IMR-90 (cell line): Measurements from ENCODE around the gene KRT79. TPM values are rescaled to one million over a fixed set of nuclear protein-coding genes. Genes with fewer than 3 reads are reported as not detected.
"Not testable (repeated sequence)": the region's sequence is repeated elsewhere in the genome, so short reads cannot be mapped to it uniquely, and the experiment has no call there.

ENCODE experiments used
- ATAC-seq: fragments of 200-7000 bp; cut with Tn5 transposase; 2 replicates; pipeline ENCODE4 v1.9.1; 2020; ENCODE audit warnings: low read depth, mild to moderate bottlenecking, moderate library complexity
- BruUV-seq: library from RNA; stranded (reverse); fragments of 400-500 nt; replicated peaks from 2 replicates; lab custom pipeline; 2021; lab: Mats Ljungman, UMichigan
- CTCF ChIA-PET: fragments of 300-600 bp; formaldehyde crosslinking; extraction: SDS; loops from one replicate; lab custom pipeline; 2021; ENCODE audit warnings: antibody characterized with exemption; lab: Yijun Ruan, JAX
- POLR2A ChIA-PET: fragments of 300-600 bp; sonication (Branson Sonifier 250); formaldehyde crosslinking; loops from one replicate; lab custom pipeline; 2022; ENCODE audit warnings: antibody characterized with exemption; ENCODE audit not compliant: unreplicated experiment; lab: Charles Lee
- DNase-seq: peaks from one replicate; pipeline ENCODE4 v3.0.0; 2013
- H2AFZ ChIP-seq: replicated peaks from 2 replicates; pipeline ENCODE3; 2013; ENCODE audit warnings: low read length, mild to moderate bottlenecking; ENCODE audit not compliant: poor library complexity
- H2AK5ac ChIP-seq: 2 replicates; pipeline ENCODE4 v1.6.1; 2013; ENCODE audit warnings: low read depth, low read length, inconsistent platforms
- H2AK9ac ChIP-seq: replicated peaks from 2 replicates; pipeline ENCODE3; 2013; ENCODE audit warnings: mild to moderate bottlenecking, low read depth, low read length, moderate library complexity; ENCODE audit not compliant: poor library complexity
- H2BK120ac ChIP-seq: 2 replicates; pipeline ENCODE4 v1.6.1; 2013; ENCODE audit warnings: low read depth, low read length, inconsistent platforms
- H2BK15ac ChIP-seq: 3 replicates; pipeline ENCODE4 v1.6.1; 2013; ENCODE audit warnings: low read depth, low read length, inconsistent platforms
- H2BK20ac ChIP-seq: 2 replicates; pipeline ENCODE4 v1.6.1; 2013; ENCODE audit warnings: low read depth, mild to moderate bottlenecking, inconsistent platforms, low read length, moderate library complexity
- H2BK5ac ChIP-seq: 2 replicates; pipeline ENCODE4 v1.6.1; 2013; ENCODE audit warnings: mild to moderate bottlenecking, low read depth, low read length, inconsistent platforms; ENCODE audit not compliant: poor library complexity, severe bottlenecking
- H3K14ac ChIP-seq: replicated peaks from 2 replicates; pipeline ENCODE4 v1.6.1; 2013; ENCODE audit warnings: low read depth, low read length, inconsistent platforms
- H3K18ac ChIP-seq: 2 replicates; pipeline ENCODE4 v1.6.1; 2013; ENCODE audit warnings: low read depth, low read length, control low read depth
- H3K23ac ChIP-seq: 2 replicates; pipeline ENCODE4 v1.6.1; 2013; ENCODE audit warnings: low read depth, low read length, inconsistent platforms
- H3K27ac ChIP-seq: 2 replicates; pipeline ENCODE4 v1.5.1; 2013; ENCODE audit warnings: mild to moderate bottlenecking, control low read depth, low read length; ENCODE audit not compliant: insufficient read depth
- H3K27me3 ChIP-seq: 2 replicates; pipeline ENCODE4 v1.6.1; 2013; ENCODE audit warnings: low read length; ENCODE audit not compliant: control insufficient read depth, insufficient read depth
- H3K36me3 ChIP-seq: 2 replicates; pipeline ENCODE4 v1.6.1; 2013; ENCODE audit warnings: low read length, mixed read lengths; ENCODE audit not compliant: control insufficient read depth, insufficient read depth
- H3K4ac ChIP-seq: 2 replicates; pipeline ENCODE4 v1.6.1; 2013; ENCODE audit warnings: low read depth, low read length, inconsistent platforms
- H3K4me1 ChIP-seq: 2 replicates; pipeline ENCODE4 v1.6.1; 2013; ENCODE audit warnings: low read length, mixed read lengths; ENCODE audit not compliant: control insufficient read depth, insufficient read depth
- H3K4me2 ChIP-seq: 2 replicates; pipeline ENCODE4 v1.6.1; 2013; ENCODE audit warnings: low read depth, mild to moderate bottlenecking, control low read depth, low read length, moderate library complexity
- H3K4me3 ChIP-seq: 2 replicates; pipeline ENCODE4 v1.5.1; 2013; ENCODE audit warnings: low read depth, mild to moderate bottlenecking, control low read depth, low read length, moderate library complexity; ENCODE audit not compliant: insufficient read depth
- H3K56ac ChIP-seq: 2 replicates; pipeline ENCODE4 v1.6.1; 2013; ENCODE audit warnings: low read length, inconsistent platforms; ENCODE audit not compliant: insufficient read depth; ENCODE audit errors: extremely low read depth
- H3K79me1 ChIP-seq, 2 experiments: 2 replicates each; pipeline ENCODE4 v1.6.1; 2013; ENCODE audit warnings: low read length in 2 of 2, inconsistent platforms in 1 of 2, low read depth in 1 of 2
- H3K9ac ChIP-seq: 2 replicates; pipeline ENCODE4 v1.6.1; 2013; ENCODE audit warnings: low read depth, low read length, control low read depth
- H3K9me1 ChIP-seq: 2 replicates; pipeline ENCODE4 v1.6.1; 2013; ENCODE audit warnings: low read length, inconsistent platforms; ENCODE audit not compliant: insufficient read depth
- H3K9me3 ChIP-seq: 2 replicates; pipeline ENCODE4 v1.6.1; 2013; ENCODE audit warnings: low read length; ENCODE audit not compliant: control insufficient read depth, insufficient read depth
- H4K20me1 ChIP-seq: 2 replicates; pipeline ENCODE4 v1.6.1; 2013; ENCODE audit warnings: low read length, inconsistent platforms; ENCODE audit not compliant: insufficient read depth
- H4K5ac ChIP-seq: 2 replicates; pipeline ENCODE4 v1.6.1; 2013; ENCODE audit warnings: mild to moderate bottlenecking, low read depth, low read length, control low read depth
- H4K8ac ChIP-seq, 2 experiments: 2 replicates each; pipeline ENCODE4 v1.6.1; 2013; ENCODE audit warnings: low read depth in 2 of 2, low read length in 2 of 2, control low read depth in 1 of 2, inconsistent platforms in 1 of 2
- H4K91ac ChIP-seq: 2 replicates; pipeline ENCODE4 v1.6.1; 2013; ENCODE audit warnings: low read depth, low read length, inconsistent platforms; ENCODE audit not compliant: insufficient read depth
- WGBS, 2 experiments: methylation state at CpG; one replicate each; pipeline versions ENCODE4 v1.1.5 to v1.1.7; 2013; ENCODE audit warnings: missing lambda C conversion rate in 2 of 2; ENCODE audit not compliant: insufficient read length in 1 of 2; ENCODE audit errors: extremely low coverage in 2 of 2; 5-methylcytosine and 5-hydroxymethylcytosine counted together
- dilution Hi-C: fragments of 300-500 bp; cut with HindIII; formaldehyde crosslinking; loops from one replicate; pipeline ENCODE4 v1.14.3; 2018; ENCODE audit warnings: low sequenced_read_pairs; ENCODE audit not compliant: unreplicated experiment
- in situ Hi-C: fragments of 300-500 bp; cut with MboI; formaldehyde crosslinking; loops from 3 replicates; pipeline ENCODE4 v1.14.3; 2019; ENCODE audit warnings: low sequenced_read_pairs, inconsistent platforms, mixed read lengths
- intact Hi-C: fragments of 100-400 bp; cut with micrococcal nuclease; formaldehyde crosslinking; loops from 2 replicates; pipeline ENCODE4 v1.10.0; 2022
- polyA plus RNA-seq, 3 experiments: library from polyadenylated mRNA; depleted of rRNA; stranded (reverse); fragments of >200 nt; gene quantifications; 2 replicates each; pipeline ENCODE4 v1.2.3, GENCODE V29; 2012; ENCODE audit warnings: low replicate concordance in 1 of 3
- total RNA-seq: library from RNA; depleted of rRNA; stranded (reverse); fragments of >200 nt; gene quantifications from 2 replicates; pipeline ENCODE4 v1.2.3, GENCODE V29; 2012

KRT79 gene
- total and polyA plus RNA-seq, 2 of the 4 experiments (the other 2 are of a cell fraction): under 0.01 to 0.24 TPM

- H3K27me3 ChIP-seq: peaks cover 32% of the 10 kb centered on the region
- H4K91ac ChIP-seq, H3K79me1 ChIP-seq, in situ Hi-C loops, H3K4me1 ChIP-seq, H3K9me3 ChIP-seq, intact Hi-C loops, dilution Hi-C loops, ATAC-seq, H2AFZ ChIP-seq, H3K27ac ChIP-seq, POLR2A ChIA-PET, H4K8ac ChIP-seq, H3K23ac ChIP-seq, H3K9me1 ChIP-seq, H2AK9ac ChIP-seq, H3K4me2 ChIP-seq, H2BK20ac ChIP-seq, H4K20me1 ChIP-seq, H3K14ac ChIP-seq, H3K4ac ChIP-seq, H3K36me3 ChIP-seq, H3K9ac ChIP-seq, H2BK5ac ChIP-seq, H3K18ac ChIP-seq, H4K5ac ChIP-seq, H2AK5ac ChIP-seq, BruUV-seq, H3K56ac ChIP-seq, H2BK15ac ChIP-seq, H3K4me3 ChIP-seq, H2BK120ac ChIP-seq, DNase-seq: not testable (repeated sequence)
- CTCF ChIA-PET: interaction anchor here (0.7 kb wide), 1 partner anchor 9 kb away, joined by 3 read pairs; no protein-coding TSS in a partner anchor
- no CpG with 5 or more reads among the region's 2 CpGs for WGBS, 2 experiments
Measured at GRCh38 chr12:52856077-52856476, 22.0 kb upstream of the KRT79 start.
